ENCODE data around the gene POC1A.

- TF ChIP-seq CTCF (IDR thresholded peaks at IDR 0.05) (no peak), POLR2AphosphoS5 (IDR thresholded peaks at IDR 0.05; ENCODE audit: low read depth, low read length) (no peak), RAD21 (IDR thresholded peaks at IDR 0.05; ENCODE audit: low read length) (no peak), RCOR1 (IDR thresholded peaks at IDR 0.05; ENCODE audit: low read length) (no peak), TAF1 (IDR thresholded peaks at IDR 0.05; ENCODE audit: borderline replicate concordance, low read depth, low read length) (no peak), MAX (IDR thresholded peaks at IDR 0.05; ENCODE audit: low read depth) (peak; percentile 49; the same call in 1 of the 2 replicates), SMC3 (IDR thresholded peaks at IDR 0.05; ENCODE audit: low read depth, low read length) (no peak)
These were observed 36.3 kb upstream of the POC1A start for GRCh38 chr3:52190294-52191074.
